Neural cell (in vitro differentiated cells): ENCODE results near the gene TMEM131. TPM values are rescaled to one million over a fixed set of nuclear protein-coding genes. Genes with fewer than 3 reads are reported as not detected.

ENCODE experiments used
- H2AFZ ChIP-seq: fragments of 200-600, 300-800 bp; sonication (generic), shearing (Covaris generic); 2 replicates; pipeline ENCODE4 v1.6.0; 2014; ENCODE audit warnings: low read depth, mild to moderate bottlenecking, antibody characterized with exemption, low read length, moderate library complexity
- H3F3A ChIP-seq: fragments of 200-600 bp; shearing (Covaris generic); 2 replicates; pipeline ENCODE4 v1.6.1; 2016; ENCODE audit warnings: mild to moderate bottlenecking, moderate library complexity, mixed read lengths, antibody characterized with exemption, low read length; ENCODE audit not compliant: insufficient read depth, poor library complexity, severe bottlenecking
- H3K27ac ChIP-seq: fragments of 200-600, 300-800 bp; sonication (generic), shearing (Covaris generic); 2 replicates; pipeline ENCODE4 v1.5.1; 2014; ENCODE audit warnings: mild to moderate bottlenecking, low read length, moderate library complexity
- H3K27me3 ChIP-seq: fragments of 300-800, 200-600 bp; sonication (generic), shearing (Covaris generic); 2 replicates; pipeline ENCODE4 v1.6.0; 2014; ENCODE audit warnings: mild to moderate bottlenecking, low read depth, low read length, moderate library complexity; ENCODE audit not compliant: insufficient read depth
- H3K36me3 ChIP-seq: fragments of 300-800, 200-600 bp; sonication (generic), shearing (Covaris generic); 2 replicates; pipeline ENCODE4 v1.5.1; 2014; ENCODE audit warnings: mild to moderate bottlenecking, antibody characterized with exemption, low read length, moderate library complexity; ENCODE audit not compliant: insufficient read depth
- H3K4me2 ChIP-seq: fragments of 300-800, 200-600 bp; sonication (generic), shearing (Covaris generic); 2 replicates; pipeline ENCODE4 v1.6.0; 2014; ENCODE audit warnings: mild to moderate bottlenecking, low read length
- H3K4me3 ChIP-seq: fragments of 300-800, 200-600 bp; sonication (generic), shearing (Covaris generic); 2 replicates; pipeline ENCODE4 v1.5.1; 2014; ENCODE audit warnings: mild to moderate bottlenecking, low read length, moderate library complexity
- H3K79me2 ChIP-seq: fragments of 200-600 bp; shearing (Covaris generic); replicated peaks from 2 replicates; pipeline ENCODE4 v1.6.0; 2014; ENCODE audit warnings: mild to moderate bottlenecking, low read length, moderate library complexity; ENCODE audit not compliant: insufficient read depth
- H3K9ac ChIP-seq: fragments of 300-800, 200-600 bp; sonication (generic), shearing (Covaris generic); 2 replicates; pipeline ENCODE4 v1.6.1; 2016; ENCODE audit warnings: mild to moderate bottlenecking, low read length, mixed read lengths
- H3K9me2 ChIP-seq: fragments of 200-600 bp; shearing (Covaris generic); 2 replicates; pipeline ENCODE4 v1.6.1; 2016; ENCODE audit warnings: mild to moderate bottlenecking, low read length, mixed read lengths; ENCODE audit not compliant: insufficient read depth
- H3K9me3 ChIP-seq: fragments of 200-600, 300-800 bp; sonication (generic), shearing (Covaris generic); 2 replicates; pipeline ENCODE4 v1.6.1; 2016; ENCODE audit warnings: mild to moderate bottlenecking, mixed run types, low read length, moderate library complexity, mixed read lengths
- H4K20me1 ChIP-seq: fragments of 200-600 bp; shearing (Covaris generic); 2 replicates; pipeline ENCODE4 v1.6.1; 2016; ENCODE audit warnings: mild to moderate bottlenecking, mixed run types; ENCODE audit not compliant: insufficient read depth
- CTCF ChIP-seq: fragments of 450-650 bp; IDR thresholded peaks from 2 replicates; pipeline ENCODE4 v1.5.1; 2014; ENCODE audit warnings: antibody characterized with exemption, mild to moderate bottlenecking, moderate library complexity; ENCODE audit not compliant: poor library complexity, severe bottlenecking
- EP300 ChIP-seq: fragments of 450-650 bp; conservative IDR thresholded peaks from 2 replicates; pipeline ENCODE4 v1.6.1; 2014; ENCODE audit warnings: antibody characterized with exemption, mild to moderate bottlenecking, moderate library complexity; ENCODE audit not compliant: poor library complexity, severe bottlenecking
- EZH2 ChIP-seq: fragments of 200-600, 300-800 bp; shearing (Covaris generic), sonication (generic); IDR thresholded peaks from 2 replicates; pipeline ENCODE4 v1.6.1; 2014; ENCODE audit warnings: antibody characterized with exemption, low read length, borderline replicate concordance, mild to moderate bottlenecking; ENCODE audit not compliant: insufficient read depth, poor library complexity, severe bottlenecking
- MXI1 ChIP-seq: fragments of 450-650 bp; conservative IDR thresholded peaks from 2 replicates; pipeline ENCODE4 v1.6.1; 2014; ENCODE audit warnings: antibody characterized with exemption, mild to moderate bottlenecking; ENCODE audit not compliant: poor library complexity, severe bottlenecking
- POLR2AphosphoS5 ChIP-seq: IDR thresholded peaks from 2 replicates; pipeline ENCODE4 v1.6.1; 2012
- RAD21 ChIP-seq: fragments of 450-650 bp; conservative IDR thresholded peaks from 2 replicates; pipeline ENCODE4 v1.6.1; 2014; ENCODE audit warnings: antibody characterized with exemption, mild to moderate bottlenecking, moderate library complexity
- REST ChIP-seq: IDR thresholded peaks from 2 replicates; pipeline ENCODE4 v1.6.1; 2012; ENCODE audit warnings: borderline replicate concordance
- SMC3 ChIP-seq: fragments of 450-650 bp; conservative IDR thresholded peaks from 2 replicates; pipeline ENCODE4 v1.6.1; 2014; ENCODE audit warnings: antibody characterized with exemption, mild to moderate bottlenecking, moderate library complexity; ENCODE audit not compliant: poor library complexity
- TAF1 ChIP-seq: IDR thresholded peaks from 2 replicates; pipeline ENCODE4 v1.6.1; 2012; ENCODE audit warnings: low read depth
- polyA plus RNA-seq: library from polyadenylated mRNA; depleted of rRNA; stranded (reverse); fragments of >200 nt; gene quantifications from 2 replicates; pipeline ENCODE4 v1.2.3, GENCODE V29; 2014

Gene TMEM131
- polyA plus RNA-seq, 1 donor from 2014 or later = 9.6 TPM

GRCh38 chr2:97708048-97708380, 287.7 kb downstream of the TMEM131 start:
- no peaks in the 10 kb centered on the region for H3K79me2 ChIP-seq
- no peaks in the 10 kb centered on the region for H3K9me2 ChIP-seq
- H2AFZ ChIP-seq = no peak overlapping the region
- H3K27me3 ChIP-seq = no peaks in the 10 kb centered on the region
- H3K9ac ChIP-seq = no peak overlapping the region
- no peak overlapping the region for H3K4me2 ChIP-seq
- TF ChIP-seq POLR2AphosphoS5 = no peak
- TF ChIP-seq TAF1 = no peak
- TF ChIP-seq REST = no peak
- TF ChIP-seq CTCF = no peak
- TF ChIP-seq MXI1 = no peak
- no peak for TF ChIP-seq EZH2
- TF ChIP-seq SMC3 = no peak
- no peak for TF ChIP-seq EP300
- TF ChIP-seq RAD21 = no peak
- H3F3A ChIP-seq = no peaks in the 10 kb centered on the region
- no peaks in the 10 kb centered on the region for H4K20me1 ChIP-seq
- no peak overlapping the region for H3K27ac ChIP-seq
- H3K36me3 ChIP-seq = no peaks in the 10 kb centered on the region
- no peak overlapping the region for H3K4me3 ChIP-seq
- no peaks in the 10 kb centered on the region for H3K9me3 ChIP-seq

- no peaks in the 10 kb centered on the region for H3K79me2 ChIP-seq
- H3F3A ChIP-seq = no peaks in the 10 kb centered on the region
- H3K36me3 ChIP-seq = no peaks in the 10 kb centered on the region
- H3K4me3 ChIP-seq = no peak overlapping the region
- no peaks in the 10 kb centered on the region for H3K9me2 ChIP-seq
- TF ChIP-seq EZH2 (no peak), MXI1 (no peak), RAD21 (no peak), POLR2AphosphoS5 (no peak), SMC3 (no peak), EP300 (no peak), REST (no peak), CTCF (no peak), TAF1 (no peak)
- H3K9ac ChIP-seq = no peak overlapping the region
- no peak overlapping the region for H3K4me2 ChIP-seq
- no peaks in the 10 kb centered on the region for H3K27me3 ChIP-seq
- no peak overlapping the region for H2AFZ ChIP-seq
- no peaks in the 10 kb centered on the region for H4K20me1 ChIP-seq
- H3K9me3 ChIP-seq = no peaks in the 10 kb centered on the region
- no peak overlapping the region for H3K27ac ChIP-seq
Measured at GRCh38 chr2:97707362-97708047, 288.2 kb downstream of the TMEM131 start.
